Right lobe of liver (tissue), 6 donors: ENCODE results near the gene ITGB3. TPM values are rescaled to one million over a fixed set of nuclear protein-coding genes. Genes with fewer than 3 reads are reported as not detected.

Source experiments
- ATAC-seq, 4 donors: fragments of 200-7000 bp; cut with Tn5 transposase; one replicate each; pipeline ENCODE4 v1.9.1; 2020; ENCODE audit warnings: mild to moderate bottlenecking in 4 of 4, moderate library complexity in 4 of 4
- DNase-seq, 3 donors: peaks; one replicate each; pipeline ENCODE4 v3.0.0-alpha.2; 2020
- H3K27ac ChIP-seq, 3 donors: fragments of 200-600 bp; one replicate each; pipeline ENCODE4 v1.8.0; 2022
- H3K27me3 ChIP-seq, 2 donors: fragments of 200-600 bp; one replicate each; pipeline ENCODE4 v1.8.0; 2022
- H3K36me3 ChIP-seq, 4 donors: fragments of 200-600 bp; sonication (generic) in 1 of 4; one replicate each; pipeline versions ENCODE4 v1.5.1 to v1.8.0; 2017 to 2022; ENCODE audit warnings: control low read depth in 1 of 4
- H3K4me1 ChIP-seq, 4 donors: fragments of 200-600 bp; sonication (generic) in 1 of 4; one replicate each; pipeline versions ENCODE4 v1.5.1 to v1.8.0; 2017 to 2022; ENCODE audit warnings: control low read depth in 1 of 4
- H3K4me3 ChIP-seq, 3 donors: fragments of 200-600 bp; one replicate each; pipeline ENCODE4 v1.8.0; 2022
- H3K9me3 ChIP-seq, 4 donors: fragments of 200-600 bp; sonication (generic) in 1 of 4; one replicate each; pipeline versions ENCODE4 v1.5.1 to v1.8.0; 2017 to 2022; ENCODE audit warnings: control low read depth in 1 of 4
- POLR2A ChIP-seq: fragments of 450-650 bp; IDR thresholded peaks from one replicate; pipeline ENCODE4 v1.6.1; 2017; ENCODE audit warnings: antibody characterized with exemption, mild to moderate bottlenecking
- WGBS: methylation state at CpG from one replicate; pipeline ENCODE4 v1.1.6; 2018; ENCODE audit warnings: low coverage, low lambda C conversion rate; ENCODE audit not compliant: insufficient coverage; ENCODE audit errors: missing lambda C conversion rate; 5-methylcytosine and 5-hydroxymethylcytosine counted together
- intact Hi-C, 2 donors: fragments of 100-400 bp; cut with DNase I; formaldehyde crosslinking; loops; one replicate each; pipeline versions ENCODE4 v1.11.2 to v1.14.1; 2022
- total RNA-seq, 6 experiments: library from RNA; depleted of rRNA in 2 of 6; stranded (reverse); fragments of >200 nt in 2 of 6; fragmentation: NEBNext Ultra II Directional in 3 of 6; extraction: Animal tissue kit (Norgen Biotek cat#: 25700) in 3 of 6; gene quantifications; one replicate each; pipeline versions ENCODE4 v1.1.0 to v1.2.4, GENCODE V29; 2016 to 2023
- TF ChIP-seq, protein P1 (sequence below), 4 donors: fragments of 200-600 bp in 3 of 4; fragments of 450-650 bp in 1 of 4; IDR thresholded peaks; one replicate each; pipeline versions ENCODE4 v1.5.1 to v1.8.0; 2016 to 2022; ENCODE audit warnings: antibody characterized with exemption in 4 of 4, mild to moderate bottlenecking in 2 of 4
- donor health status: DM: no; HTN: yes; CAD: no.
- donor health status: DM: no; HTN: no; CAD: no.
- donor health status: DM: no; HTN: no; CAD: no.
- donor health status: DM: no; HTN: yes; CAD: no.
- donor health status: DM: no; HTN: yes; CAD: no.

Gene ITGB3
- total RNA-seq, 6 experiments from 2014 or later: 2.2 to 8.0 (median 4.8) TPM

DNA sequence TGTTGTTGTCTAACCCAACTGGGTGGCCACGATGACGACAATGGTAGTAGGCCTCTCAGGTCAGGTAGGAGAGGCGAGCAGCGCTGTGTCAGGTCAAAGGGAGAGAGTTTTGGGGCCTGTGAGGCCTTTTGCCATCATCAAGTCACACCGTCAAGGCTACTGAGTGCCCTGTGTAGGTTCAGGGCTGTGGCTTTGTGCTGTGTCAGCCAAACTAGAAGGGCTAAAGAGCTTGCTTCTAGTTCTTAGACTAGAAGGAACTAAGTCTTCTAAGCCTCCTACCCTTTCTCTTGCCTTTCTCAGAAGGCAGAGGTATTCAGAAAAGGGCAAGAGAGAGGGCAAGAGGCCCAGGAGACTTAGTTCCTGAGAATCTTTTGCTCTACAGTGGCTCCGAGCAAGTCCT, 45.1 kb downstream of the ITGB3 start:
- no peak overlapping the region for H3K4me3 ChIP-seq
- no peaks in the 10 kb centered on the region for H3K9me3 ChIP-seq
- intact Hi-C loops: no loop called here
- 91% methylated on average over 4 of the region's 6 CpGs for WGBS
- H3K36me3 ChIP-seq: no peaks in the 10 kb centered on the region
- DNase-seq (no peak), ATAC-seq (no peak)
- TF ChIP-seq POLR2A: no peak
- TF ChIP-seq, protein P1, sequence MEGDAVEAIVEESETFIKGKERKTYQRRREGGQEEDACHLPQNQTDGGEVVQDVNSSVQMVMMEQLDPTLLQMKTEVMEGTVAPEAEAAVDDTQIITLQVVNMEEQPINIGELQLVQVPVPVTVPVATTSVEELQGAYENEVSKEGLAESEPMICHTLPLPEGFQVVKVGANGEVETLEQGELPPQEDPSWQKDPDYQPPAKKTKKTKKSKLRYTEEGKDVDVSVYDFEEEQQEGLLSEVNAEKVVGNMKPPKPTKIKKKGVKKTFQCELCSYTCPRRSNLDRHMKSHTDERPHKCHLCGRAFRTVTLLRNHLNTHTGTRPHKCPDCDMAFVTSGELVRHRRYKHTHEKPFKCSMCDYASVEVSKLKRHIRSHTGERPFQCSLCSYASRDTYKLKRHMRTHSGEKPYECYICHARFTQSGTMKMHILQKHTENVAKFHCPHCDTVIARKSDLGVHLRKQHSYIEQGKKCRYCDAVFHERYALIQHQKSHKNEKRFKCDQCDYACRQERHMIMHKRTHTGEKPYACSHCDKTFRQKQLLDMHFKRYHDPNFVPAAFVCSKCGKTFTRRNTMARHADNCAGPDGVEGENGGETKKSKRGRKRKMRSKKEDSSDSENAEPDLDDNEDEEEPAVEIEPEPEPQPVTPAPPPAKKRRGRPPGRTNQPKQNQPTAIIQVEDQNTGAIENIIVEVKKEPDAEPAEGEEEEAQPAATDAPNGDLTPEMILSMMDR (IDR thresholded peaks at IDR 0.05): no peak
- no peak overlapping the region for H3K27ac ChIP-seq
- no peaks in the 10 kb centered on the region for H3K27me3 ChIP-seq
- H3K4me1 ChIP-seq: peaks cover 0 to 20% (median 0%) of the 10 kb centered on the region in 4 donors

DNA sequence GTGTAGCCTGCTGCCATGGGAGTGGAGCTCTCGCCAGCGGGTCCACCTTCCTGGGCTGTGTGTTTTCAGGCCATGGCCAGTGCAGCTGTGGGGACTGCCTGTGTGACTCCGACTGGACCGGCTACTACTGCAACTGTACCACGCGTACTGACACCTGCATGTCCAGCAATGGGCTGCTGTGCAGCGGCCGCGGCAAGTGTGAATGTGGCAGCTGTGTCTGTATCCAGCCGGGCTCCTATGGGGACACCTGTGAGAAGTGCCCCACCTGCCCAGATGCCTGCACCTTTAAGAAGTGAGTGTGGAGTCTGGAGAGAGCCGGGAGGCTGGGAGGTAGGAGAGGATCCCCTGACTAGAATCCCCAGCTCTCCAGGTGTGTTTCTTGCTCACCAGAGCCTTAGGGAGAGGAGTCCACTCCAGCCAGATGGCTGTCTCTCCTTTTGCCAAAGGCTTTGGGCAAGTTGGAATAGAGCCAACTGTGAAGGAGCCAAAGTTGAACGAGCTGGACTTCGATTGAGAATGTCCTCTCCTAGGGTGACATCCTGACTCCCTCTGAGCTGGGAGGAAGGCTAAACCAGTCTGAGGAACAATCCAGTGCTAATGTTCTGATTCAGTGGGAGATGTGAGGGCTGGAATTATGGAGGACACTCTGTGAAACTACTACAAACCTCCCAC, 45.7 kb downstream of the ITGB3 start:
- peaks cover 0 to 14% (median 0%) of the 10 kb centered on the region in 4 donors for H3K4me1 ChIP-seq
- peak in 1 of 3 donors; percentile 63 for DNase-seq
- H3K36me3 ChIP-seq: no peaks in the 10 kb centered on the region
- 34% methylated on average over 3 of the region's 13 CpGs for WGBS
- peak; percentile 36 to 88 (median 66) for ATAC-seq
- H3K27ac ChIP-seq: no peak overlapping the region
- no peak for TF ChIP-seq POLR2A
- TF ChIP-seq, protein P1 (IDR thresholded peaks at IDR 0.05): no peak
- intact Hi-C loops: no loop called here
- no peaks in the 10 kb centered on the region for H3K27me3 ChIP-seq
- no peaks in the 10 kb centered on the region for H3K9me3 ChIP-seq
- no peak overlapping the region for H3K4me3 ChIP-seq

DNA sequence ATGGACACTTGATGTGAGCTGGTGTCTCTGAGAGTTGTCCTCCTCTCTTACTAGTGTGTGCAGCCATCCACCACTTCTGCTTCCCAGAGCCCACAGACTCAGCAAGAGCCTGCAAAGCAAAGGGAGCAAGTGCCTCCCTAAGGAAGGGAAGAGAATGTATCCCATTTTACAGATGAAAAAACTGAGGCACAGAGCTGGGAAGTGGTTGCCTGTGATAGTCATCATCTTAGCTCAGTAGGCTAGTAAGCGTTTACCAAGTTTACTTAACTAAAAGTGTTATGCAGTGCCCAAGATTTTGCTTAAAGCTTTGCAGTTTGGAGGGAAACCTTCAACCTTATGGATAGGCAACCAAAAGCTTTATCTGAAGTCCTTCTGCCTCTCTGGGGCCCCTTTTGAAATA, 47.1 kb downstream of the ITGB3 start:
- H3K4me1 ChIP-seq: peaks cover 0 to 11% (median 0%) of the 10 kb centered on the region in 4 donors
- WGBS: 100% methylated on average over 1 of the region's 1 CpG
- H3K36me3 ChIP-seq: no peaks in the 10 kb centered on the region

GRCh38 chr17:47301161-47301560, 47.5 kb downstream of the ITGB3 start:
- Histone ChIP-seq H3K4me3 (no peak overlapping the region), H3K27ac (no peak overlapping the region), H3K27me3 (no peaks in the 10 kb centered on the region), H3K36me3 (no peaks in the 10 kb centered on the region), H3K9me3 (no peaks in the 10 kb centered on the region), H3K4me1 (peaks cover 0 to 11% (median 0%) of the 10 kb centered on the region in 4 donors)
- intact Hi-C loops: loop anchor here in 1 of 2 donors (10.0 kb wide), 1 partner anchor 56 kb away; no protein-coding TSS in a partner anchor
- DNase-seq (no peak), ATAC-seq (no peak)
- WGBS: 86% methylated on average over 3 of the region's 3 CpGs
- TF ChIP-seq, protein P1 (IDR thresholded peaks at IDR 0.05): no peak
- TF ChIP-seq POLR2A: no peak

More for the DNA sequence above, 47.1 kb downstream of the ITGB3 start:
- Histone ChIP-seq H3K27me3 (no peaks in the 10 kb centered on the region), H3K4me3 (no peak overlapping the region), H3K9me3 (no peaks in the 10 kb centered on the region), H3K27ac (no peak overlapping the region)
- ATAC-seq: no peak
- intact Hi-C loops: loop anchor here in 1 of 2 donors (10.0 kb wide), 1 partner anchor 56 kb away; no protein-coding TSS in a partner anchor
- TF ChIP-seq, protein P1 (IDR thresholded peaks at IDR 0.05): no peak
- TF ChIP-seq POLR2A: no peak
- no peak for DNase-seq
